Upper lobe of left lung (tissue), 6 donors: Measurements from ENCODE around the gene IL1RAPL2. TPM values are rescaled to one million over a fixed set of nuclear protein-coding genes. Genes with fewer than 3 reads are reported as not detected.

Experiments used
- ATAC-seq, 2 donors: fragments of 200-7000 bp; cut with Tn5 transposase; one replicate each; pipeline ENCODE4 v1.9.1; 2022; ENCODE audit warnings: mild to moderate bottlenecking in 2 of 2, moderate library complexity in 2 of 2; ENCODE audit not compliant: low FRiP score in 2 of 2
- DNase-seq, 2 donors: peaks; one replicate each; pipeline ENCODE4 v3.0.0-alpha.2; 2019 to 2020
- H3K27ac ChIP-seq, 4 donors: fragments of 200-600 bp; sonication (generic); one replicate each; pipeline ENCODE4 v1.5.1; 2016 to 2019
- H3K27me3 ChIP-seq, 4 donors: fragments of 200-600 bp; sonication (generic); one replicate each; pipeline ENCODE4 v1.5.1; 2017 to 2019
- H3K36me3 ChIP-seq, 4 donors: fragments of 200-600 bp; sonication (generic); one replicate each; pipeline ENCODE4 v1.5.1; 2016 to 2019
- H3K4me1 ChIP-seq, 4 donors: fragments of 200-600 bp; sonication (generic); one replicate each; pipeline ENCODE4 v1.5.1; 2018 to 2019
- H3K4me3 ChIP-seq, 4 donors: fragments of 200-600 bp; sonication (generic); one replicate each; pipeline ENCODE4 v1.5.1; 2017 to 2019; ENCODE audit warnings: mild to moderate bottlenecking in 2 of 4, moderate library complexity in 1 of 4
- H3K9me3 ChIP-seq, 4 donors: fragments of 200-600 bp; sonication (generic); one replicate each; pipeline ENCODE4 v1.5.1; 2018 to 2019
- EP300 ChIP-seq, 4 donors: sonication (generic); formaldehyde crosslinking; IDR thresholded peaks; one replicate each; pipeline ENCODE4 v1.5.1; 2017; ENCODE audit warnings: antibody characterized with exemption in 4 of 4, control low read depth in 2 of 4
- POLR2A ChIP-seq, 4 donors: fragments of 450-650 bp; IDR thresholded peaks; one replicate each; pipeline ENCODE4 v1.5.1; 2016 to 2017; ENCODE audit warnings: antibody characterized with exemption in 4 of 4, mild to moderate bottlenecking in 2 of 4
- POLR2AphosphoS5 ChIP-seq, 2 donors: sonication (generic); formaldehyde crosslinking; IDR thresholded peaks; one replicate each; pipeline ENCODE4 v1.5.1; 2017; ENCODE audit warnings: antibody characterized with exemption in 2 of 2
- whole genome bisulfite sequencing, 2 donors: methylation state at CpG; one replicate each; pipeline ENCODE4 v1.1.5; 2017 to 2018; 5-methylcytosine and 5-hydroxymethylcytosine counted together
- total RNA-seq, 6 donors: library from RNA; depleted of rRNA in 4 of 6; stranded (reverse); fragments of >200 nt in 4 of 6; gene quantifications; one replicate each; pipeline versions ENCODE4 v1.1.0 to v1.2.1, GENCODE V29; 2016 to 2021
- TF ChIP-seq, protein P1 (sequence below), 6 experiments: fragments of 450-650 bp in 4 of 6; fragments of 200-600 bp in 2 of 6; sonication (generic) in 2 of 6; IDR thresholded peaks; one replicate each; pipeline ENCODE4 v1.5.1; 2016 to 2019; ENCODE audit warnings: antibody characterized with exemption in 6 of 6
- donor health status: DM: no; HTN: no; CAD: no; lungs with moderate emphysema.
- donor health status: DM: no; HTN: yes; CAD: no; lungs with severe emphysema.

Gene IL1RAPL2
- total RNA-seq, 6 donors from 2014 or later, result not detected

- Histone ChIP-seq H3K27me3 (no peaks in the 10 kb centered on the region), H3K9me3 (no peaks in the 10 kb centered on the region), H3K4me3 (no peak overlapping the region), H3K4me1 (no peaks in the 10 kb centered on the region), H3K36me3 (no peaks in the 10 kb centered on the region), H3K27ac (no peak overlapping the region)
- 62 to 71% methylated on average over 2 of the region's 2 CpGs for WGBS, 2 donors
- TF ChIP-seq EP300 (IDR thresholded peaks at IDR 0.05) (no peak), POLR2A (IDR thresholded peaks at IDR 0.05) (no peak), POLR2AphosphoS5 (IDR thresholded peaks at IDR 0.05) (no peak)
- TF ChIP-seq, protein P1, sequence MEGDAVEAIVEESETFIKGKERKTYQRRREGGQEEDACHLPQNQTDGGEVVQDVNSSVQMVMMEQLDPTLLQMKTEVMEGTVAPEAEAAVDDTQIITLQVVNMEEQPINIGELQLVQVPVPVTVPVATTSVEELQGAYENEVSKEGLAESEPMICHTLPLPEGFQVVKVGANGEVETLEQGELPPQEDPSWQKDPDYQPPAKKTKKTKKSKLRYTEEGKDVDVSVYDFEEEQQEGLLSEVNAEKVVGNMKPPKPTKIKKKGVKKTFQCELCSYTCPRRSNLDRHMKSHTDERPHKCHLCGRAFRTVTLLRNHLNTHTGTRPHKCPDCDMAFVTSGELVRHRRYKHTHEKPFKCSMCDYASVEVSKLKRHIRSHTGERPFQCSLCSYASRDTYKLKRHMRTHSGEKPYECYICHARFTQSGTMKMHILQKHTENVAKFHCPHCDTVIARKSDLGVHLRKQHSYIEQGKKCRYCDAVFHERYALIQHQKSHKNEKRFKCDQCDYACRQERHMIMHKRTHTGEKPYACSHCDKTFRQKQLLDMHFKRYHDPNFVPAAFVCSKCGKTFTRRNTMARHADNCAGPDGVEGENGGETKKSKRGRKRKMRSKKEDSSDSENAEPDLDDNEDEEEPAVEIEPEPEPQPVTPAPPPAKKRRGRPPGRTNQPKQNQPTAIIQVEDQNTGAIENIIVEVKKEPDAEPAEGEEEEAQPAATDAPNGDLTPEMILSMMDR (IDR thresholded peaks at IDR 0.05), result no peak
- ATAC-seq (no peak), DNase-seq (no peak)
These were observed 602.6 kb downstream of the IL1RAPL2 start for GRCh38 chrX:105168577-105168976.

GRCh38 chrX:105173071-105173470 is 607.1 kb downstream of the IL1RAPL2 start:
- H3K27me3 ChIP-seq, result no peaks in the 10 kb centered on the region
- WGBS, 2 donors, result 91 to 92% methylated on average over 4 of the region's 4 CpGs
- no peak for DNase-seq

GRCh38 chrX:105179644-105180043 is 613.6 kb downstream of the IL1RAPL2 start:
- Histone ChIP-seq H3K27ac (no peak overlapping the region), H3K27me3 (no peaks in the 10 kb centered on the region), H3K4me3 (no peak overlapping the region), H3K9me3 (peaks cover 0 to 4% (median 0%) of the 10 kb centered on the region in 4 donors), H3K36me3 (no peaks in the 10 kb centered on the region), H3K4me1 (no peaks in the 10 kb centered on the region)
- 79 to 100% methylated on average over 3 of the region's 3 CpGs for WGBS, 2 donors
- ATAC-seq, result no peak
- no peak for DNase-seq
- TF ChIP-seq POLR2A (IDR thresholded peaks at IDR 0.05), result no peak
- TF ChIP-seq EP300 (IDR thresholded peaks at IDR 0.05), result no peak
- TF ChIP-seq, protein P1 (IDR thresholded peaks at IDR 0.05), result no peak
- TF ChIP-seq POLR2AphosphoS5 (IDR thresholded peaks at IDR 0.05), result no peak

More at GRCh38 chrX:105173071-105173470, 607.1 kb downstream of the IL1RAPL2 start:
- H3K36me3 ChIP-seq, result no peaks in the 10 kb centered on the region
- no peak for ATAC-seq
- no peak overlapping the region for H3K27ac ChIP-seq
- H3K9me3 ChIP-seq, result no peaks in the 10 kb centered on the region
- H3K4me1 ChIP-seq, result no peaks in the 10 kb centered on the region
- H3K4me3 ChIP-seq, result no peak overlapping the region
- TF ChIP-seq, protein P1 (IDR thresholded peaks at IDR 0.05), result no peak
- TF ChIP-seq POLR2A (IDR thresholded peaks at IDR 0.05) (no peak), EP300 (IDR thresholded peaks at IDR 0.05) (no peak), POLR2AphosphoS5 (IDR thresholded peaks at IDR 0.05) (no peak)

- Histone ChIP-seq H3K4me3 (no peak overlapping the region), H3K36me3 (no peaks in the 10 kb centered on the region), H3K4me1 (no peaks in the 10 kb centered on the region), H3K27me3 (no peaks in the 10 kb centered on the region), H3K9me3 (no peaks in the 10 kb centered on the region), H3K27ac (no peak overlapping the region)
- ATAC-seq, result no peak
- TF ChIP-seq POLR2A (IDR thresholded peaks at IDR 0.05), result no peak
- TF ChIP-seq, protein P1 (IDR thresholded peaks at IDR 0.05), result no peak
- TF ChIP-seq EP300 (IDR thresholded peaks at IDR 0.05), result no peak
- TF ChIP-seq POLR2AphosphoS5 (IDR thresholded peaks at IDR 0.05), result no peak
- WGBS, 2 donors, result 81 to 93% methylated on average over 7 to 8 of the region's 8 CpGs
- no peak for DNase-seq
These were observed 623.1 kb downstream of the IL1RAPL2 start for GRCh38 chrX:105189093-105189492.

- WGBS, 2 donors, result 5 to 17% methylated on average over 2 of the region's 2 CpGs
- H3K9me3 ChIP-seq, result no peaks in the 10 kb centered on the region
- H3K27ac ChIP-seq, result no peak overlapping the region
- no peak overlapping the region for H3K4me3 ChIP-seq
- no peaks in the 10 kb centered on the region for H3K4me1 ChIP-seq
- no peaks in the 10 kb centered on the region for H3K36me3 ChIP-seq
- DNase-seq (no peak), ATAC-seq (no peak)
- H3K27me3 ChIP-seq, result no peaks in the 10 kb centered on the region
- TF ChIP-seq POLR2A (IDR thresholded peaks at IDR 0.05), result no peak
- TF ChIP-seq, protein P1 (IDR thresholded peaks at IDR 0.05), result peak; percentile 49 to 91 (median 62)
- no peak for TF ChIP-seq EP300 (IDR thresholded peaks at IDR 0.05)
- TF ChIP-seq POLR2AphosphoS5 (IDR thresholded peaks at IDR 0.05), result no peak
These were observed 624.4 kb downstream of the IL1RAPL2 start for GRCh38 chrX:105190252-105190853.
